GM19238 (cell line): ENCODE data around the gene COMMD7.

Source experiments
- DNase-seq: peaks from one replicate; pipeline ENCODE4 v3.0.0; 2011; ENCODE audit warnings: low spot score; ENCODE audit not compliant: insufficient read length

The COMMD7 gene

GRCh38 chr20:32680544-32681174, 62.6 kb downstream of the COMMD7 start:
- DNase-seq: no peak

- no peak for DNase-seq
Measured at GRCh38 chr20:32678948-32679347, 64.3 kb downstream of the COMMD7 start.

- no peak for DNase-seq
Measured at GRCh38 chr20:32675223-32675975, 67.9 kb downstream of the COMMD7 start.

GRCh38 chr20:32674362-32674789, 68.9 kb downstream of the COMMD7 start:
- peak; percentile 61 for DNase-seq

- peak; percentile 67 for DNase-seq
Measured at GRCh38 chr20:32672982-32673851, 70.0 kb downstream of the COMMD7 start.

- no peak for DNase-seq
Measured at GRCh38 chr20:32672394-32672981, 70.8 kb downstream of the COMMD7 start.

- no peak for DNase-seq
Measured at GRCh38 chr20:32670773-32671455, 72.4 kb downstream of the COMMD7 start.

GRCh38 chr20:32667027-32667426, 76.2 kb downstream of the COMMD7 start:
- DNase-seq: no peak

GRCh38 chr20:32664678-32665159, 78.5 kb downstream of the COMMD7 start:
- no peak for DNase-seq

- no peak for DNase-seq
Measured at GRCh38 chr20:32664012-32664677, 79.1 kb downstream of the COMMD7 start.

- no peak for DNase-seq
Measured at GRCh38 chr20:32663335-32664011, 79.8 kb downstream of the COMMD7 start.

GRCh38 chr20:32661820-32662528, 81.3 kb downstream of the COMMD7 start:
- no peak for DNase-seq

GRCh38 chr20:32660661-32661060, 82.6 kb downstream of the COMMD7 start:
- no peak for DNase-seq

- DNase-seq: no peak
Measured at GRCh38 chr20:32656827-32657226, 86.4 kb downstream of the COMMD7 start.

GRCh38 chr20:32655903-32656512, 87.3 kb downstream of the COMMD7 start:
- DNase-seq: no peak

- peak; percentile 88 for DNase-seq
Measured at GRCh38 chr20:32652739-32653526, 90.3 kb downstream of the COMMD7 start.
